GM20431 (cell line): ENCODE data around the gene SPAG9.
"Not testable (repeated sequence)": the region's sequence is repeated elsewhere in the genome, so short reads cannot be mapped to it uniquely, and the experiment has no call there.

Experiments used
- in situ Hi-C: fragments of 300-500 bp; cut with MseI, MboI; formaldehyde crosslinking; loops from one replicate; pipeline ENCODE4 v1.15.0; 2020; ENCODE audit warnings: low sequenced_read_pairs; ENCODE audit not compliant: unreplicated experiment

SPAG9 gene

GRCh38 chr17:51088868-51089267, 31.8 kb downstream of the SPAG9 start:
- in situ Hi-C loops, result not testable (repeated sequence)

- in situ Hi-C loops, result no loop called here
Measured at GRCh38 chr17:51088287-51088686, 32.4 kb downstream of the SPAG9 start.

GRCh38 chr17:51087072-51087757, 33.5 kb downstream of the SPAG9 start:
- in situ Hi-C loops, result no loop called here

- in situ Hi-C loops, result no loop called here
Measured at GRCh38 chr17:51085150-51085805, 35.4 kb downstream of the SPAG9 start.

- in situ Hi-C loops, result no loop called here
Measured at GRCh38 chr17:51083981-51084380, 36.7 kb downstream of the SPAG9 start.

- in situ Hi-C loops, result not testable (repeated sequence)
Measured at GRCh38 chr17:51083364-51083763, 37.3 kb downstream of the SPAG9 start.

GRCh38 chr17:51079049-51079448, 41.6 kb downstream of the SPAG9 start:
- in situ Hi-C loops, result no loop called here

GRCh38 chr17:51078009-51078592, 42.6 kb downstream of the SPAG9 start:
- in situ Hi-C loops, result no loop called here

- in situ Hi-C loops, result no loop called here
Measured at GRCh38 chr17:51076821-51077220, 43.8 kb downstream of the SPAG9 start.

GRCh38 chr17:51071556-51071955, 49.1 kb downstream of the SPAG9 start:
- in situ Hi-C loops, result no loop called here

GRCh38 chr17:51065466-51065865, 55.2 kb downstream of the SPAG9 start:
- in situ Hi-C loops, result loop anchor here (10.0 kb wide), 1 partner anchor 61 kb away; no protein-coding TSS in a partner anchor

- in situ Hi-C loops, result loop anchor here (10.0 kb wide), 1 partner anchor 59 kb away; no protein-coding TSS in a partner anchor
Measured at GRCh38 chr17:51064061-51064735, 56.5 kb downstream of the SPAG9 start.

- in situ Hi-C loops, result loop anchor here (10.0 kb wide), 1 partner anchor 56 kb away; no protein-coding TSS in a partner anchor
Measured at GRCh38 chr17:51060396-51060795, 60.3 kb downstream of the SPAG9 start.

- in situ Hi-C loops, result loop anchor here (10.0 kb wide), 1 partner anchor 55 kb away; no protein-coding TSS in a partner anchor
Measured at GRCh38 chr17:51059781-51060180, 60.9 kb downstream of the SPAG9 start.

GRCh38 chr17:51057534-51057933, 63.1 kb downstream of the SPAG9 start:
- in situ Hi-C loops, result no loop called here

- in situ Hi-C loops, result no loop called here
Measured at GRCh38 chr17:51056813-51057510, 63.7 kb downstream of the SPAG9 start.

GRCh38 chr17:51054748-51055147, 65.9 kb downstream of the SPAG9 start:
- in situ Hi-C loops, result no loop called here

- in situ Hi-C loops, result no loop called here
Measured at GRCh38 chr17:51052235-51052634, 68.4 kb downstream of the SPAG9 start.

GRCh38 chr17:51050291-51051033, 70.2 kb downstream of the SPAG9 start:
- in situ Hi-C loops, result no loop called here
